NK-92 treated with Interleukin-12 subunit alpha and Interleukin-12 subunit beta, amount 100 ng/mL, for 24 hours (cell line): Measurements from ENCODE around the gene TUBA3D.
"Not testable (repeated sequence)": the region's sequence is repeated elsewhere in the genome, so short reads cannot be mapped to it uniquely, and the experiment has no call there.

Source experiments
- DNase-seq: peaks from one replicate; lab custom pipeline; 2025; lab: John Stamatoyannopoulos, UW

TUBA3D gene

DNA sequence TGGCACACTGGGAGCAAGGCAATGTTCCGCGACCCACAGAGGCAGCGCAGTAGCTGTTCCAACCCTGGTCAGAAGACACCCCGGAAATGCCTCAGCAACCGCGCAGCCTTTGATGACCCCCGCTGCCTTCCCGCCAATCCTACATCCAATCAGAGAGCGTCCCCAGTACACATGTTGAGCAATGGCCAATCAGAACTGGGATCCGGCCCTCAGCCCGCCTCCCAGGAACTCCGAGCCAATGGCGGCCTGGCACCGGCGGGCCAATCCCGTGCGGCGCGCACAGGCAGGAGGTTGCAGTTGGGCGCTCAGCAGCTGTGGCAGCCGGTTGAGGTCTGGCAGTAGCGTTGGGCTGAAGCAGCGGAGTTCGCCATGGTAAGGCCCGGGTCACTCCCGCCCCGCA lies at the start of gene TUBA3D:
Gene TUBA3D, plus strand, starts transcription at position 289 of the 400 bp plus-strand sequence. Its CDS starts 81 bp downstream, at position 370.
- DNase-seq, result no peak

DNA sequence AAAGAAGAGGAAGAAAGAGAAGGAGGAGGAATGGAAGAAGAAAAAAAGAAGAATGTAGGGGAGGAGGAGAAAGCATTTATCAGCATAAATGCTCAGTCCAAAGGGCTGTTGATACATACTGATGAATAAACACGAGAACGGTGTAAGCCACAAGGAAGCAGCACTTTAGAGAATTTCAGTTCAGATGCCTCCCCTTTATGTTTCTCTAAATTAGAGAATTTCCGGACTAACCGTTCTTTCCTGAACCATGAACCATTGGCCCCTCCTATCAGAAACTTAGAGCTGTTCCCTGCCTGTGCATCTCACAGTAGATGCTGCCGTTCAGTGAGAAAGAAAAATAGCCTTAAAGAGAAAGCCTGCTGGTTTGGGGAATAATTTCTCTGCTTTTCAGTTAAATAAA lies 49.2 kb upstream of the TUBA3D start:
- DNase-seq, result no peak

DNA sequence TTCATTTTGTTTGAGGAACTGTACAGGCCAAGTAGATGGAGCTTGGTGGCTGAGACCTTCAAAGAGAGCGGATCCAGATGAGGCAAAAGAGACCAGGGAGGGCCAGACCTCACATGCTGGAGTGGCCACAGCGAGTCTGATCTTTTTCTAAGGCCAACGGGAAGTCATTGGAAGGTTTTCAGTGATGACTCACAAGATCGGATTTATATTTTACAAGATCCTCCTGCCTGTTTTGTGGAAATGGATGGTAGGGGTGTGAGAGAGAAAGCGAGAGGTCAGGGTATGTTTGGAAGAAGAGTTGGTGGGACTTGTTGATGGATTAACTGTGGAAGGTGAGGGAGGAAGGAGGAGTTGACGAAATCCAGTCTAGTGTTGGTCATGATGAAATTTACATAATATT lies 44.6 kb upstream of the TUBA3D start:
- DNase-seq, result no peak

DNA sequence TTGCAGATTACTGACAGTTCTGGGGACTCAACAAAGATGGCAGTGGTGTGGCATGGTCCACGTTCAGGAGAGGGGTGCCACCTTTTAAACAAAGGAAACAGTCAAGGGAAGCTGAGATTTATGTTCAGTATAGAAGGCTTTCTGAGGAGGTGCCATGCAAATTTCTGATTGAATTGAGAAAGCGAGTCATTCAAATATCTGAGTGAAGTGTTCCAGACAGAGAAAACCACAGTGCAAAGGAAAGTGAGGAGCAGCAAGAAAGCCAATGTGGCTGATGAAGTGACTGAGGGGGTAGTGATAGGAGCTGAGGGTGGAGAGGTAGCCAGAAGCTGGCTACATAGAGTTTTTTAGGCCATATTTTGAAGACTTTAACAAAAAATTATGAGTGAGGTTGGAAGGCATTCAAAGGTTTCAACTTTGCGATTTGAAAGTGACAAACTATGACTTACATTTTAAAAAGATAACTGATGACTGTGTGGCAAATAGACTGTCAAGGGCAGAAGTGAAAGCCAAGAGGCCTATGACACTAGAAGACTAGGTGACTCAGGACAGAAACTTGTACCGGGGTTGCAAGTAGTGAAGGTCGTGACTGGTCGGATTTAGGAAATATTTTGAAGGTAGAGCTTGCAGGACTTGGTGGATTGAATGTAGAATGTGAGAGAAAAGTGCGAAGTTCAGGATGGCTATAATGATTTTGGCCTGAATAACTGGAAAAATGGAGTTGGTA lies 35.0 kb upstream of the TUBA3D start:
- DNase-seq, result not testable (repeated sequence)

DNA sequence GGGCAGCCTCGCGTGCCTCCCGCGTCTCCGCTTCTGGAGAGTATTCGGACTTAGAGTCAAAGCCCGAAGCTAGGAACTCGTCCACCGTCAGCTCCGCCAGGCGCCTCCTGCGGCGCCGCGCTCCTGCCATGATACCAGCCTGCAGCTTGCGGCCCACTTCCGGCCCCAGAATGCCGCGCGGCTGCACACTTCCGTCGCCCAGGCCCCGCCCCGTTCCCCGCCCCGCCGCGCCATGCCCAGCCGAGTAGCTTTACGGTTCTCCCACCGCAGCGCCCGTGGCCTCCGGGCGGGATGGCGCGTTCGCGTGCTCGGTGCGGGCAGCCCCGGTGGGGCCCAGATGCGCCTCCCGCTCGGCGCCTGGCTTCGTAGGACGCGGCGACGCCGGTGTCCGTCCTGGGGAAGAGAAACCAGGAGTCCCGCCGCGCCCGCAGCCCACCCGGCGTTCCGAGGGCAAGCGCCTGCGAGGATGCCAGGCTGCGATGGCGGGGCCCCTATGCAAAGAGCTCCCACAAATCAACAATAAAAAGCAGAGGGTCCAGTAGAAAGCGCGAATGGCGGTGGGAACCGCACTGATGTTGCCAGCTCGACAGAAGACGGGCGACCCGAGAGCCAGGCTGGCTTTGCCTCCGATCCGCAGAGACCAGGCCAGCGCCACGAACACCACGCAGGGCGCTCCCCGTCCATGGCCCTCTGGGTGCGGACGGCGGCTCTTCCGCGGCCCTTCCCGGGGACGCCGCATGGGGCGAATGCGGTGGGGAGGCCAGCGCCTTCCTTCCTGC lies 31.0 kb upstream of the TUBA3D start:
- not testable (repeated sequence) for DNase-seq

DNA sequence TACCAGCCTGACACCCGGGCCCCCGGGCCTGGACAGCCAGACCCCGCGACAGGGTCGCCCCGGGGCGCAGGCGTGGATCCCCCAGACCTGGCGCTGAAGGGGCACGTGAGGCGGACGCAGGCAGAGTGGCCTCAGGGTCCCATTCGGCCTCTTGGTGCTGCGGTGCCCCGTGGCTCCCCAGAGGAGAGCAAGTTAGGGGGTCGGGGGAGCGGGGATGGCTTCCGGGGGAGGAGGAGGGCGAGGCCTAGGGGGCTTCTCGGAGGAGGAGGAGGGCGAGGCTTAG lies 30.5 kb upstream of the TUBA3D start:
- DNase-seq, result not testable (repeated sequence)

DNA sequence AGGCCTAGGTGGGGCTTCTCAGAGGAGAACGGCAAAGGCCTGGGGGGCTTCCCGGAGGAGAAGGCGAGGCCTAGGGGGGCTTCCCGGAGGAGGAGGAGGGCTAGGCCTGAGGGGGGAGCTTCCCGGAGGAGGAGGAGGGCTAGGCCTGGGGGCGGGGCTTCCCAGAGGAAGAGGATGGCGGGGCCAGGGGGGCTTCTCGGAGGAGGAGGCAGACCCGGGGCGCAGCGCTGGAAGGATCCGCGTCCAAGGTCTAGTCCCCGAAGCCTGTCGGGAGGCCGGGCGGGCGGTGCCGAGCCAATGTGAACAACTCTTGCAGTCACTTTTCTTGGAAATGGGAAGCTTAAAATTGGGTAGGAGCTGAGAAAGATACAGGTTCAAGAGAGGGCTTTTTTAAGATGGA lies 30.0 kb upstream of the TUBA3D start:
- no peak for DNase-seq

DNA sequence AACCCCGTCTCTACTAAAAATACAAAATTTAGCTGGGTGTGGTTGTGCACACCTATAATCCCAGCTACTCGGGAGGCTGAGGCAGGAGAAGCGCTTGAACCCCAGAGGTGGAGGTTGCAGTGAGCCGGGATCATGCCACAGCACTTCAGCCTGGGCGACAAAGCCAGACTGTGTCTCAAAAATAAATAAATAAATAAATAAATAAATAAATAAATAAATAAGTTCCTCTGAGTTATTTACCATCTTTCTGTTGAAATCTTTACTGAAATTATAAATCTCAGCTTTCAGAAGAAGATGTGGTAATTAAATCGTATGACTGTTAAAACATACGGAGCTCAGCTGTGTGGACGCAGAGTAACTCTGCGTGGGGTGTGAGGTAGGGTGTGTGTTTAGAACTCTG lies 27.9 kb upstream of the TUBA3D start:
- not testable (repeated sequence) for DNase-seq

DNA sequence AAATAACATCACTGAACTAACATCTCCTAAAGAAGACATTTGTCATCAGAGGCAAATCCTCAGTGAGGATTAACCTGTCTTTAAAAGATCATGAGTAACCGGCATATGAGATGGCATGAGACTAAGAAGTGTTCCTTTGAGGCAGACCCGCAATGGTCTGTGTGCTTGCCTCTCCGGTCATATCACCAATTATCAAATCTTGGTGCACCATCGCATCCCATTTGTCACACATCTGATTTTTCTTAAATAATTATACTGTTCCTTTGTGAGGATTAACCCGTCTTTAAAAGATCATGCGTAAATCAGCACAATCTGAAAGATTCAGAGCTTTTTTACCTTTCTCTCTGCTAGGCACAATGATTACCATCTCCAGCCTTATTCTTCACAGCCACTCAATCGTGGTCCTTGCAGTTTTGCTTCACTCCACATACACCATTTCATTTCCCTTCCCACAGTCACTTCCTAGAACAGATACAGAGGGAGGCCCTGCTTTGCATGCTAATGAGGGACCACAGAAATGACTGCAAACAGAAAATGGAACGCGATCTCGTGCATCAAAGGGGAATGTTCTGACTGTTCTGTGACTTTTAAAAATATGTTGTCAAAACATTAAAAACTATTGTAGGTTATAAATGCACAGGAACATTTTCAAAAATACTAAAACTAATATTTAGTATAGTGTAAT lies 24.5 kb upstream of the TUBA3D start:
- not testable (repeated sequence) for DNase-seq

DNA sequence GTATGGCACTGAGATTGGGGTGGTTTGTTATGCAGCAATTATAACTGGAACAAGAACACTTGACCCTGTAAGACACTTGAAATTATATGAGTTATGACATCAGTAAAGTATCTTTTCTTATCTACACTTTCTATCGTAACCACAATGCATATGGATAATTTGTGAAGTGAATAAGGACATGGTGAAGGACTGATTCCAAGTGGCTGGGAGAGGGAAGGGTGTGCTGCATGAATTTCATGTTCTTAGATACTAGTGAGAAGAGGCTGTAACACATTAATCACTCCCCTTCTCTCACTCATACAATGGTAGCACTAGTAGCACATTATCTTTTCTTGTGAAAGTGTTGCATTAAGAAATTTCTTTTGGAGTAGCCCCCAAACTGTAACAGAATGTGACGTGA lies 21.0 kb upstream of the TUBA3D start:
- not testable (repeated sequence) for DNase-seq

DNA sequence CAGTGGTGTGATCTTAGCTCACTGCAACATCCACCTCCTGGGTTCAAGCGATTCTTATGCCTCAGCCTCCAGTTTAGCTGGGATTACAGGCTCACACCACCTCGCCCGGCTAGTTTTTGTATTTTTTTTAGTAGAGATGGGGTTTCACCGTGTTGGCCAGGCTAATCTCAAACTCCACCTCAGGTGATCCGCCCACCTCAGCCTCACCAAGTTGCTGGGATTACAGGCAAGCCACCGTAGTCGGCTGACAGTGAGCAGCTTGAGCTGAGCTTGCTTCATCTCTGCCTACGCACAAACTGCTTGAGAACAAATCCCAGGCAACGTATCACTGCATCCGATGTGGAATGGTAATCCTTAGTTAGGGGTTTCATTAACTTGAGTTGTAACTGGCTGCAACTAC lies 8.2 kb upstream of the TUBA3D start:
- DNase-seq, result not testable (repeated sequence)

DNA sequence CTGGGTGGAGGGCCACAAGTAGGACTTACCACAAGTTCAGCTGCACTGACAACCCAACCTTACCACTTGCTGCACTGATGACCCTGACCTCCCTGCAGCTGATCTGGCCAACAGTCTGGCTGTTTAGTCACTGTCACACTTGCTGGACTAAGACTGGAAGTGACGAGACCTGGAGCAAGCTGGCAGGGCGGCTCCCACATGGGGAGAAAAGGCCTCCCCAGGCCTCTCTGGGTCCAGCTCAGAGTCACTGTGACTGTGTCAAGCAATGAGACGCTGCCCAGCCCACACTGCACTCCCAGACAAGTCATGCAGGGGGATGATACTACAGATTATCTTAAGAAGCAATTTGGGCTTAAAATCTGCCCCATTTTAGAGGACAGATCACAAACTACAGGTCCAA lies 5.0 kb upstream of the TUBA3D start:
- DNase-seq, result not testable (repeated sequence)

DNA sequence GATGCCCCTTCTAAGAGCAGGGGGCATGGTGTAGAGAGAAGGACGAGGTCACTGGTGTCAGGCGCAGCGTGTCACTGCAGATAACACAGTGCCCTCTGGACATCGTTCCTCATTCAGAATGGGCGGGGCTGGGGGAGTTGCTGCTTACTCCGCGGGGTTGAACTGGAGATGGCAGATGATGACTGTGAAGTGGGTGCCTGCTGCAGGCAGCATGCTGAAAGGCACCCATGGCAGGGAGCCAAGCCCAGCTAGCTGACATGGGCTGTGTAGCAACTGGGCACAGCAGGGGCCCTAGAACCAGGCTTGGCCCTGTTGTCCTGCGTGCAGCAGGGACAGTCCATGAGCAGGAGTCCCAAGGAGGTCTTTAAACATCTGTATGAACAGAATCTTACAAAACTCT lies 4.3 kb upstream of the TUBA3D start:
- not testable (repeated sequence) for DNase-seq

DNA sequence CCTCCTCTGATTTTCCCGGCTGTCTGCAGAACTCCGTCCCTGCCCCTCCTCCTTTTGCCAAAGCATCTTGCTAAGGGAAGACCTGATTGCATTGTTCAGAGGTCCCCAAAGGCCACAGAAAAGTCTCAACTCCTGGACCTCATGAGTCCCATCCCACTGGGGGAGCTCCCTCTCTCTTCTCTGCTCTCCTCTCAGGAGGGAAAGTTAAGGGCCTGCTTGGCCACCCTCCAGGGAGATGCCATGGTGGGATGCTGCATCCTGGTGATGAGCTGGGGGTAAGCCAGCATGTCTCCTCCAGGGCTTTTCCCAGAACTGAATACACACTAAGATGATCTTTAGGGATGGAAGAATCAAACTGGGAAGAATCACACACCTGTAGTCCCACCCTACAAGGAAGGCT lies 2.7 kb upstream of the TUBA3D start:
- not testable (repeated sequence) for DNase-seq

DNA sequence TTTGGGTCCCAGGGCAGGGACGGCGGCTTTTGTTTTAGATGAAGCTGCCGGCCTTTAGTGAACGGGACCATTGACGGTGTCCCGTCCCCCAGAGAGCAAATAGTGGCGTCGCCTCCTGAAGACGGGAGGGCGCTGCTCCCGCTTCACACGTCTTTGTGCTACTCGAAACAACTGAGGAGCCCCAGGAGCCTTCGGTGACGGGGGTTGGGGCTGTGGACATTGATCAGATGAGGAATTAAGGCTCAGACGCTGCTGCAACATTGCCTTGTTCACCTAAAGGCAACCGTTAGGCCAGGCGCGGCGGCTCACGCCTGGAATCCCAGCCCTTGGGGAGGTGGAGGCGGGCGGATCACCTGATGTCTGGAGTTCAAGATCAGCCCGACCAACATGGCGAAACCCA lies 444 bp downstream of the TUBA3D start:
- not testable (repeated sequence) for DNase-seq

DNA sequence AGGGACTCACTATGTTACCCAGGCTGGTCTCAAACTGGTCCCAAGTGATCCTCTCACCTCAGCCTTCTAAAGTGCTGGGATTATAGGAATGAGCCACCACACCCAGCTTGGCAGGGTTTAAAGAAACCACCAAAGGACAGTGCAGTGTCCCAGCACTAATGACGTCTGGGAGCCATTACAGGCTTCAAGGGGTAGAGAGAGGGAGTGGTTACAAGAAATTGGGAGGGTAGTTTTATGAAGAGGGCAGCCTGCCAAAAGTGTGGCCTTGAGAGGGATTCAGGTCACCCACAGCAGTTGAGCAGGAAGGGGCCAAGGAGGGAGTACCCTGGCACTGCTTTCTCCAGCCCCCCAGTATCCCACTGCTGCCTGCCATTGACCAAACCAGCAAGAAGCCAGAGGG lies 1.3 kb downstream of the TUBA3D start:
- not testable (repeated sequence) for DNase-seq

DNA sequence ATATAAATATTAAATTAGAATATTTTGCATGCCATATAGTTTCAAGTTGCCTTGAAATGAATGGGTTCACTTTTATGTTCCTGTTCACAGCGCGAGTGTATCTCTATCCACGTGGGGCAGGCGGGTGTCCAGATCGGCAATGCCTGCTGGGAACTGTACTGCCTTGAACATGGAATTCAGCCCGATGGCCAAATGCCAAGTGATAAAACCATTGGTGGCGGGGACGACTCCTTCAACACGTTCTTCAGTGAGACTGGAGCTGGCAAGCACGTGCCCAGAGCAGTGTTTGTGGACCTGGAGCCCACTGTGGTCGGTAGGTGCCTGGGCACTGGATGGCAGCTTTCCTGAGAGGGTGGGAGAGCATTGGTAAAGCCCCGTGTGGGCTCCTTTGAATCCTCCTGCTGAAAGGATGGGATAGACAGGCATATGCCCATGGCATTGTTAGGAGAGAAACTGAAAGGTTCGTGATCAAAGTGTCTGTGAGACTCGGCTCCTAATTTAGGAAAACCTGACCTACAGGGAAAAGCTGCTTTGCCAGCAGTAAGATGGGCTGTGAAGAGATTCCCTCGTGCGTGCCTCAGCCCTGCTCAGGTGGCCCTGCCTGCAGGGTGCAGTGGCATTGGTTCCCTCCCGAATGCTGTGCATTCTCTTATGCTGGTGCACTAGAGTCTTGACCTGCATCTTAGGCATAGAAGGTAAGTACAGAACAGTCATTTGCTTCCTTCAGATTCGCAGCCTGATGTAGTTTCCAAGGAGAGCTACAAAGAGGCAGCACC lies 2.3 kb downstream of the TUBA3D start:
- DNase-seq, result not testable (repeated sequence)

DNA sequence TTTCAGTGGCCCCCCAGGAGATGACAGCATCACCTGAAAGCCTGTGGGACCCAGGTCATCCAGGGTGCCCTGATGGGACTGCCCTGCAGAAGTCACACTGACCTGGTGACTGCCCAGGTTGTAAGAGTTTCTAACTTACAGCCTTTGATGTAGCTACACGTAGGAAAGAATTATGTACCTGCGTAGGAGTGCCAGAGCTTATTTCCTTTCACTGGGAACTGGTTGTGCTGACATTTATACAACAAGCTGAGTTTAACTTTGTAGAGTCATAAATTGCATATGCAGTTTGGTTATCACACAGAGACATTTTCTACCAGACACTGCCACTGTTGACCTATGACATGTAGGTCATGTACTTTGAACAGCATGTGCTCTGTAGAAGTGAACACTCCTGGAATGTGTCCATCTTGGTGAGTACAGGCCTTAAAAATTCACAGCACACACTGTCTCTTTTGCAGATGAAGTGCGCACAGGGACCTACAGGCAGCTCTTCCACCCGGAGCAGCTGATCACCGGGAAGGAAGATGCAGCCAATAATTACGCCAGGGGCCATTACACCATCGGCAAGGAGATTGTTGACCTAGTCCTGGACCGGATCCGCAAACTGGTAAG lies 3.0 kb downstream of the TUBA3D start:
- DNase-seq, result not testable (repeated sequence)

DNA sequence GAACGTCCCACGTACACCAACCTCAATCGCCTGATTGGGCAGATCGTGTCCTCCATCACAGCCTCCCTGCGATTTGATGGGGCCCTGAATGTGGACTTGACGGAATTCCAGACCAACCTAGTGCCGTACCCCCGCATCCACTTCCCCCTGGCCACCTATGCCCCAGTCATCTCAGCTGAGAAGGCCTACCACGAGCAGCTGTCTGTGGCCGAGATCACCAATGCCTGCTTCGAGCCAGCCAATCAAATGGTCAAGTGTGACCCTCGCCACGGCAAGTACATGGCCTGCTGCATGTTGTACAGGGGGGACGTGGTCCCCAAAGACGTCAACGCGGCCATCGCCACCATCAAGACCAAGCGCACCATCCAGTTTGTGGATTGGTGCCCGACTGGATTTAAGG lies 4.4 kb downstream of the TUBA3D start:
- DNase-seq, result not testable (repeated sequence)

DNA sequence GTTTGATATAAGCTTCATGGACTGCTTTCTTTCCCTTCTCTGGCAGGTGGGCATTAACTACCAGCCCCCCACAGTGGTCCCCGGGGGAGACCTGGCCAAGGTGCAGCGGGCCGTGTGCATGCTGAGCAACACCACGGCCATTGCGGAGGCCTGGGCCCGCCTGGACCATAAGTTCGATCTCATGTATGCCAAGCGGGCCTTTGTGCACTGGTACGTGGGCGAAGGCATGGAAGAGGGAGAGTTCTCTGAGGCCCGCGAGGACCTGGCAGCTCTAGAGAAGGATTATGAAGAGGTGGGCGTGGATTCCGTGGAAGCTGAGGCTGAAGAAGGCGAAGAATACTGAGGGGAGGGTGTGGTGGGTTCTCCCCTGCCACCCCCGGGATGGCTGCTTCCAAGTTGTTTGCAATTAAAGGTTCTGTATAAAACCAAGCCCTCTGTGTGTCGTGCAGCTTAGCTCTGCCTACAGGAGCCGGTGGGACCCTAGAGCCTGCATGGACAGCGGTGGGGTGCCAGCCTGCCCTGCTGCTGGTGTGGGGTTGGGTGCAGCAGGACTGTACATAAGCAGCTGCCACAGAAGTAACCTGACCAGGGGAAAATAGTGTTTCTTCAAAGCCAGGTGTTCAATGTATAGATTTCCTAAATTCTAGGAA lies 6.7 kb downstream of the TUBA3D start:
- not testable (repeated sequence) for DNase-seq
